Neural cell (in vitro differentiated cells): ENCODE results near the gene ZNF624. TPM values are rescaled to one million over a fixed set of nuclear protein-coding genes. Genes with fewer than 3 reads are reported as not detected.

Source experiments
- H2AFZ ChIP-seq: fragments of 200-600, 300-800 bp; sonication (generic), shearing (Covaris generic); 2 replicates; pipeline ENCODE4 v1.6.0; 2014; ENCODE audit warnings: low read depth, mild to moderate bottlenecking, antibody characterized with exemption, low read length, moderate library complexity
- H3F3A ChIP-seq: fragments of 200-600 bp; shearing (Covaris generic); 2 replicates; pipeline ENCODE4 v1.6.1; 2016; ENCODE audit warnings: mild to moderate bottlenecking, moderate library complexity, mixed read lengths, antibody characterized with exemption, low read length; ENCODE audit not compliant: insufficient read depth, poor library complexity, severe bottlenecking
- H3K27ac ChIP-seq: fragments of 200-600, 300-800 bp; sonication (generic), shearing (Covaris generic); 2 replicates; pipeline ENCODE4 v1.5.1; 2014; ENCODE audit warnings: mild to moderate bottlenecking, low read length, moderate library complexity
- H3K27me3 ChIP-seq: fragments of 300-800, 200-600 bp; sonication (generic), shearing (Covaris generic); 2 replicates; pipeline ENCODE4 v1.6.0; 2014; ENCODE audit warnings: mild to moderate bottlenecking, low read depth, low read length, moderate library complexity; ENCODE audit not compliant: insufficient read depth
- H3K36me3 ChIP-seq: fragments of 300-800, 200-600 bp; sonication (generic), shearing (Covaris generic); 2 replicates; pipeline ENCODE4 v1.5.1; 2014; ENCODE audit warnings: mild to moderate bottlenecking, antibody characterized with exemption, low read length, moderate library complexity; ENCODE audit not compliant: insufficient read depth
- H3K4me2 ChIP-seq: fragments of 300-800, 200-600 bp; sonication (generic), shearing (Covaris generic); 2 replicates; pipeline ENCODE4 v1.6.0; 2014; ENCODE audit warnings: mild to moderate bottlenecking, low read length
- H3K4me3 ChIP-seq: fragments of 300-800, 200-600 bp; sonication (generic), shearing (Covaris generic); 2 replicates; pipeline ENCODE4 v1.5.1; 2014; ENCODE audit warnings: mild to moderate bottlenecking, low read length, moderate library complexity
- H3K79me2 ChIP-seq: fragments of 200-600 bp; shearing (Covaris generic); replicated peaks from 2 replicates; pipeline ENCODE4 v1.6.0; 2014; ENCODE audit warnings: mild to moderate bottlenecking, low read length, moderate library complexity; ENCODE audit not compliant: insufficient read depth
- H3K9ac ChIP-seq: fragments of 300-800, 200-600 bp; sonication (generic), shearing (Covaris generic); 2 replicates; pipeline ENCODE4 v1.6.1; 2016; ENCODE audit warnings: mild to moderate bottlenecking, low read length, mixed read lengths
- H3K9me2 ChIP-seq: fragments of 200-600 bp; shearing (Covaris generic); 2 replicates; pipeline ENCODE4 v1.6.1; 2016; ENCODE audit warnings: mild to moderate bottlenecking, low read length, mixed read lengths; ENCODE audit not compliant: insufficient read depth
- H3K9me3 ChIP-seq: fragments of 200-600, 300-800 bp; sonication (generic), shearing (Covaris generic); 2 replicates; pipeline ENCODE4 v1.6.1; 2016; ENCODE audit warnings: mild to moderate bottlenecking, mixed run types, low read length, moderate library complexity, mixed read lengths
- H4K20me1 ChIP-seq: fragments of 200-600 bp; shearing (Covaris generic); 2 replicates; pipeline ENCODE4 v1.6.1; 2016; ENCODE audit warnings: mild to moderate bottlenecking, mixed run types; ENCODE audit not compliant: insufficient read depth
- EP300 ChIP-seq: fragments of 450-650 bp; conservative IDR thresholded peaks from 2 replicates; pipeline ENCODE4 v1.6.1; 2014; ENCODE audit warnings: antibody characterized with exemption, mild to moderate bottlenecking, moderate library complexity; ENCODE audit not compliant: poor library complexity, severe bottlenecking
- EZH2 ChIP-seq: fragments of 200-600, 300-800 bp; shearing (Covaris generic), sonication (generic); IDR thresholded peaks from 2 replicates; pipeline ENCODE4 v1.6.1; 2014; ENCODE audit warnings: antibody characterized with exemption, low read length, borderline replicate concordance, mild to moderate bottlenecking; ENCODE audit not compliant: insufficient read depth, poor library complexity, severe bottlenecking
- MXI1 ChIP-seq: fragments of 450-650 bp; conservative IDR thresholded peaks from 2 replicates; pipeline ENCODE4 v1.6.1; 2014; ENCODE audit warnings: antibody characterized with exemption, mild to moderate bottlenecking; ENCODE audit not compliant: poor library complexity, severe bottlenecking
- POLR2AphosphoS5 ChIP-seq: IDR thresholded peaks from 2 replicates; pipeline ENCODE4 v1.6.1; 2012
- RAD21 ChIP-seq: fragments of 450-650 bp; conservative IDR thresholded peaks from 2 replicates; pipeline ENCODE4 v1.6.1; 2014; ENCODE audit warnings: antibody characterized with exemption, mild to moderate bottlenecking, moderate library complexity
- REST ChIP-seq: IDR thresholded peaks from 2 replicates; pipeline ENCODE4 v1.6.1; 2012; ENCODE audit warnings: borderline replicate concordance
- SMC3 ChIP-seq: fragments of 450-650 bp; conservative IDR thresholded peaks from 2 replicates; pipeline ENCODE4 v1.6.1; 2014; ENCODE audit warnings: antibody characterized with exemption, mild to moderate bottlenecking, moderate library complexity; ENCODE audit not compliant: poor library complexity
- TAF1 ChIP-seq: IDR thresholded peaks from 2 replicates; pipeline ENCODE4 v1.6.1; 2012; ENCODE audit warnings: low read depth
- polyA plus RNA-seq: library from polyadenylated mRNA; depleted of rRNA; stranded (reverse); fragments of >200 nt; gene quantifications from 2 replicates; pipeline ENCODE4 v1.2.3, GENCODE V29; 2014
- TF ChIP-seq, protein P1 (sequence below): fragments of 450-650 bp; IDR thresholded peaks from 2 replicates; pipeline ENCODE4 v1.5.1; 2014; ENCODE audit warnings: antibody characterized with exemption, mild to moderate bottlenecking, moderate library complexity; ENCODE audit not compliant: poor library complexity, severe bottlenecking

Gene ZNF624
- polyA plus RNA-seq, 1 donor from 2014 or later = 13.4 TPM

DNA sequence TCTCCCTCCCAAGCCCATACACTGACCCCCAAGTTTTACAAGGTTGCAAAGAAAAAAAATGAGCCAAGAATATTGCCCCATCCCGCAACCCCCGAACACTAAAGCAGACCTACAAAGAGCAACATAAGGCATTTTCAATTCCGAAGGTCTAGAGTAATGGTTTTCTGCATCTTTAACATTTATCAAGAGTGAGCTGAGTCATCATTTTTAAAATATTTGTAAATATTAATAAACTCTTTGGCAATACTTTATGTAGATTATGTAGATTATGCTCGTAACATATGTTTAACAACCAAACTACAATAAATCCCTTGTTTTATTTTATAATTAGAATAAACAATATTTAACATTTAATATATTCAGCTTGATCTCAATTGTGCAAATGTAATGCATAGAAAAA lies 1.4 kb downstream of the ZNF624 start:
- TF ChIP-seq MXI1 (no peak), EP300 (no peak), REST (no peak), RAD21 (no peak), TAF1 (no peak), POLR2AphosphoS5 (no peak), EZH2 (no peak)
- TF ChIP-seq, protein P1, sequence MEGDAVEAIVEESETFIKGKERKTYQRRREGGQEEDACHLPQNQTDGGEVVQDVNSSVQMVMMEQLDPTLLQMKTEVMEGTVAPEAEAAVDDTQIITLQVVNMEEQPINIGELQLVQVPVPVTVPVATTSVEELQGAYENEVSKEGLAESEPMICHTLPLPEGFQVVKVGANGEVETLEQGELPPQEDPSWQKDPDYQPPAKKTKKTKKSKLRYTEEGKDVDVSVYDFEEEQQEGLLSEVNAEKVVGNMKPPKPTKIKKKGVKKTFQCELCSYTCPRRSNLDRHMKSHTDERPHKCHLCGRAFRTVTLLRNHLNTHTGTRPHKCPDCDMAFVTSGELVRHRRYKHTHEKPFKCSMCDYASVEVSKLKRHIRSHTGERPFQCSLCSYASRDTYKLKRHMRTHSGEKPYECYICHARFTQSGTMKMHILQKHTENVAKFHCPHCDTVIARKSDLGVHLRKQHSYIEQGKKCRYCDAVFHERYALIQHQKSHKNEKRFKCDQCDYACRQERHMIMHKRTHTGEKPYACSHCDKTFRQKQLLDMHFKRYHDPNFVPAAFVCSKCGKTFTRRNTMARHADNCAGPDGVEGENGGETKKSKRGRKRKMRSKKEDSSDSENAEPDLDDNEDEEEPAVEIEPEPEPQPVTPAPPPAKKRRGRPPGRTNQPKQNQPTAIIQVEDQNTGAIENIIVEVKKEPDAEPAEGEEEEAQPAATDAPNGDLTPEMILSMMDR = no peak
- H2AFZ ChIP-seq = no peak overlapping the region
- H3K9me3 ChIP-seq = no peaks in the 10 kb centered on the region
- peak overlapping the region; percentile 94 for H3K27ac ChIP-seq
- H3K9me2 ChIP-seq = no peaks in the 10 kb centered on the region
- no peaks in the 10 kb centered on the region for H4K20me1 ChIP-seq
- peaks cover 5% of the 10 kb centered on the region for H3K79me2 ChIP-seq
- peaks cover 4% of the 10 kb centered on the region for H3K36me3 ChIP-seq
- H3K4me2 ChIP-seq = peak overlapping the region; percentile 99
- peak overlapping the region; percentile 94 for H3K4me3 ChIP-seq
- H3F3A ChIP-seq = no peaks in the 10 kb centered on the region
- H3K9ac ChIP-seq = peak overlapping the region; percentile 99
- H3K27me3 ChIP-seq = no peaks in the 10 kb centered on the region

DNA sequence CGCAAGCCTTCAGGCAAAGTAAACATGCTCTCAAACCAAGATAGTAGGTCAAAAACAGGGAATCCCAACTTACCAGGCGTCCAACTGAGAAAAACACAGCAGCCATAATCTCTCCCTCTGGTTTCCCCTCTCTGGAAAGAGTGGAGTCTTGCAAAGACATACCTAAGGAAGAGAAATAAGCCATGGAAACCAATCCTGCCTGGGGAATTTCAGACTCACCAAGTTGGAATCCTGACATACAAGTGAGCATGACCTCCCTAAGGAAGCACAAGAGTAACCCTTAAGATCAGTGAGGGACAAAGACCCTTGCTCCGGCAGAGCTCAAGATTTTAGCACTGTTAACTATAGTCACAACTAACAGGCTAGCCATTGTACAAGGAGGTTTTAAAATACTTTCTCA lies 4.1 kb downstream of the ZNF624 start:
- no peak overlapping the region for H3K27ac ChIP-seq
- no peaks in the 10 kb centered on the region for H3K9me3 ChIP-seq
- H3K36me3 ChIP-seq = peaks cover 12% of the 10 kb centered on the region
- H4K20me1 ChIP-seq = no peaks in the 10 kb centered on the region
- no peaks in the 10 kb centered on the region for H3K9me2 ChIP-seq
- H3K9ac ChIP-seq = no peak overlapping the region
- no peaks in the 10 kb centered on the region for H3K27me3 ChIP-seq
- no peak overlapping the region for H3K4me3 ChIP-seq
- H2AFZ ChIP-seq = no peak overlapping the region
- no peaks in the 10 kb centered on the region for H3F3A ChIP-seq
- peaks cover 5% of the 10 kb centered on the region for H3K79me2 ChIP-seq
- H3K4me2 ChIP-seq = no peak overlapping the region
- TF ChIP-seq TAF1 = no peak
- no peak for TF ChIP-seq EZH2
- TF ChIP-seq, protein P1 = no peak
- TF ChIP-seq SMC3 = no peak
- no peak for TF ChIP-seq REST
- TF ChIP-seq MXI1 = no peak
- TF ChIP-seq POLR2AphosphoS5 = no peak
- no peak for TF ChIP-seq RAD21
- no peak for TF ChIP-seq EP300
